Stimulated activated CD4-positive, alpha-beta T cell treated with anti-CD3 and anti-CD28 coated beads, Interleukin-2, amount 100 ng/mL, for 4 hours (primary cell): ENCODE data around the gene ACOT8.
"Not testable (repeated sequence)": the region's sequence is repeated elsewhere in the genome, so short reads cannot be mapped to it uniquely, and the experiment has no call there.

ENCODE experiments used
- DNase-seq: peaks from one replicate; pipeline ENCODE4 v3.0.0-alpha.2; 2020; ENCODE audit warnings: low read depth

Gene ACOT8

DNA sequence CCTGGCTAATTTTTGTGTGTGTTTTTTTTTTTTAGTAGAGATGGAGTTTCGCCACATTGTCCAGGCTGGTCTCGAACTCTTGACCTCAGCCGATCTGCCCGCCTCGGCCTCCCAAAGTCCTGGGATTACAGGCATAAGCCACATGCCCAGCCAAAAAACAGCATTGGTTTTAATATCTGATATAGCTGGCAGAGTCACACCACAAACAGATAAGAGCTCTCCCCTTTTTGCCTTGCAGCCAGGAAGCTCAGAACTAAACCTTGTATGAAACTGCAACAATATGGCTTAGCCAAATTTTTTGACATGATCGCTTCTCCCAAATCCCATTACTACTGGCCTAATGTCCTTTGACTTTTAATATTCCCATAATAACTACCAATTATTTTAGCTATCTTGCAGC lies 4.9 kb downstream of the ACOT8 start:
- no peak for DNase-seq

- no peak for DNase-seq
Observed at GRCh38 chr20:45851501-45851900, 5.7 kb downstream of the ACOT8 start.

- DNase-seq, result no peak
Observed at GRCh38 chr20:45850926-45851325, 6.3 kb downstream of the ACOT8 start.

GRCh38 chr20:45850238-45850637 lies 7.0 kb downstream of the ACOT8 start:
- DNase-seq, result no peak

- DNase-seq, result no peak
Observed at GRCh38 chr20:45848969-45849582, 8.1 kb downstream of the ACOT8 start.

DNA sequence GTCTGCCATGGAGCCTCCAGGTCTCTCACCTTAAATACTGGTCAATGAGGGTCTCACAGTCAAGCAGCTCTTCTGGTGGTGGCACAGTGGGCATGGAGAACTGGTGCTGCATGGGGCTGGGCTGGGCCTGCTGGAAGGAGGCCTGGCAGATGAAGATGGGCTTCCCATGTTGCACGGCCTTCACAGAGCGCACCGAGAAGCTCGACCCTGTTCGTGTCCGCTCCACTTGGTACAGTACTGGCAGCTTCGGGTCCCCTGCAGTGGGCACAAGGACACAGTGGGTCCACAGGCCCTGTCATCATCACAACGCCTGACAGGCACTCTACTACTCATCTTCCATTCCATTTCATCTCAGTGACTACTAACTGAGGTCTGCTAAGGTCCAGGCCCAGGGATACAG lies 8.8 kb downstream of the ACOT8 start:
- DNase-seq, result no peak

DNA sequence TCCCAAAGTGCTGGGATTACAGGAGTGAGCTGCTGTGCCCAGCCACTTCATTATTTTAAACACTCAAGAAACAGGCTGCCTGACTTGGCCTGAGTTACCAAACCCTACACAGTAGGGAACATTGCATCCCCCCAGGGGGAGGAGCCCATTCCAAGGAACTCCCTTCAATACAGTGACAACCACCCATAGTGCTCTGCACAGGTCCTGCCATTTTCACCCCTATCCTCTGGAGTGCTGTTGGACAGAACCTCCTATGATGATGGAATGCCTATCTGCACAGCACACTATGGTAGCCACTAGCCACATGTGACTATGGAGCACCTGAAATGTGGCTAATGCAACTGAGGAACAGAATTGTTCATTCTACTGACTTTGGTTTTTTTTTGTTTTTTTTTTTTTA lies 11.7 kb downstream of the ACOT8 start:
- no peak for DNase-seq

GRCh38 chr20:45843506-45843905 lies 13.7 kb downstream of the ACOT8 start:
- DNase-seq, result no peak

DNA sequence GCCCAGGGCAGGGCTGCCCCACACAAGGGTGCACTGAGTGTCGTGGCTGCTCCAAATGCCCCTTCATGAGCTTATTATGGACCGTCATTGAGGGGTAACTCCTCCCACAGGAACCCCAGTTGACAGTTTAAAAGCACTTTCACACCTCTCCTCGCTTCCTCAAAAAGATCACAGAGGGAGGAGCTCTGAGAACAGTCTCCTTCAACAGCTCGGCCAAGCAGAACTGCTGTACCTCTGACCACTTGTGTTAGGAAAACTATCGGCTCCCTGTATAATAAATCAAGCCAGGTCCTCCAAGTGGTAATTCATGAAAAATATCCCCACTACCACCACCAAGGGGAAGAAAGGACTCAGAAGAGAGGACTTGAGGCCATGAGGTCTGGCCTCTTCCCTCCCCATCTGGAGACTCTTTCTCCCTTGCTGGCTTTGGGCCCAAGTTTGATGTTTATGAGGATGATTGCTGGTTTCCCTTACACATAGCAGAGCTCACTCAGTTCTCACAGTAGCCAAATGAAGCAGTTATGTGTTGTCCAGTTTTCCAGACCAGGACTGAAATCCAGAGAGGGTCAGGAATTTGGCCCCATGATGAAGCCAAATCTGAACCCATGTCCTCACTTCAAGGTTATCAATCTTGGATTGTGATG lies 14.9 kb downstream of the ACOT8 start:
- no peak for DNase-seq

GRCh38 chr20:45841407-45842129 lies 15.6 kb downstream of the ACOT8 start:
- no peak for DNase-seq

DNA sequence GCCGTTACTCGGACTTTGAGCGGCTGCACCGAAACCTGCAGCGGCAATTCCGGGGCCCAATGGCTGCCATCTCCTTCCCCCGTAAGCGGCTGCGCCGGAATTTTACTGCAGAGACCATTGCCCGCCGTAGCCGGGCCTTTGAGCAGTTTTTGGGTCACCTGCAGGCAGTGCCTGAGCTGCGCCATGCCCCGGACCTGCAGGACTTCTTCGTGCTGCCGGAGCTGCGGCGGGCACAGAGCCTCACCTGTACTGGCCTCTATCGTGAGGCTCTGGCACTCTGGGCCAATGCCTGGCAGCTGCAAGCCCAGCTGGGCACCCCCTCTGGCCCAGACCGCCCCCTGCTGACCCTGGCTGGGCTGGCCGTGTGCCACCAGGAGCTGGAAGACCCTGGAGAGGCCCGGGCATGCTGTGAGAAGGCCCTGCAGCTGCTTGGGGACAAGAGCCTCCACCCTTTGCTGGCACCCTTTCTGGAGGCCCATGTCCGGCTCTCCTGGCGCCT lies 16.4 kb downstream of the ACOT8 start:
- DNase-seq, result no peak

DNA sequence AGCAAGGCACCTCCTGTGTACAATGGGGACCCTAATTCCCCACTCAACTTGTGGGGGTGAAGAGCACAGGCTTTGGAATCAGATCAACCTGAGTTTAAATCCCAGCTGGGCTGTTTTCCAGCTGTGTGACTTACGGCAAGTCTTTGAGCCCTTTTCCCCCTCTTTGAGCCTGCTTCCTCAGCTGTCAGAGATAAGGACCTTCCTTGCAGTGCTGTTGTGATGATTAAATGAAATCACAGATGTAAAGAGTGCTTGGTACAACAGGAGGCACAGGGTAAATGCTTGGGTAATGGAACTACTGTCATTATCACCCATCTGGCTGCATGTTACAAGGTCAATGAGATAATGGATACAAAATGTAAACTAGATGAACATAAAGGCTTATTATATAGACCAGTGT lies 20.4 kb downstream of the ACOT8 start:
- no peak for DNase-seq

DNA sequence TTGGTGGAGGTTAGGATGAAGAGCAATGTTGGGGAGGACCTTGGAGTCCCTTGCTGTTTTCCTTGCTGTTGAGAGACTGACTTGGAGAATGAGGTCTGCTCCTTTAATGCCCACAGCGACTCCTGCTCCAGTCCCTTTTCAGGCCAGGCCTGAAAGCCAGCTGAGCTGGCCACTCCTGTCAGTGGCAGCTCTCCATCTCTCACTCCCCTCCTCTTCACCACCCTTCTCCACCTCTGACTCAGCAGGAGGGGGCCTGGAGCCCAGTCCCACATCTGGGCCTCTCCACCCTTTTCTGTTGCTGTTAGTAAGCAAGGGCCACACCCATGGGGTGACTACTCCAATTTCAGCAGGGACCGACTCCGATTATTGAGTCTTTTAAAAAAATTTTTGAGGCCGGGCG lies 21.4 kb downstream of the ACOT8 start:
- no peak for DNase-seq

- DNase-seq, result no peak
Observed at GRCh38 chr20:45835329-45835765, 21.8 kb downstream of the ACOT8 start.

DNA sequence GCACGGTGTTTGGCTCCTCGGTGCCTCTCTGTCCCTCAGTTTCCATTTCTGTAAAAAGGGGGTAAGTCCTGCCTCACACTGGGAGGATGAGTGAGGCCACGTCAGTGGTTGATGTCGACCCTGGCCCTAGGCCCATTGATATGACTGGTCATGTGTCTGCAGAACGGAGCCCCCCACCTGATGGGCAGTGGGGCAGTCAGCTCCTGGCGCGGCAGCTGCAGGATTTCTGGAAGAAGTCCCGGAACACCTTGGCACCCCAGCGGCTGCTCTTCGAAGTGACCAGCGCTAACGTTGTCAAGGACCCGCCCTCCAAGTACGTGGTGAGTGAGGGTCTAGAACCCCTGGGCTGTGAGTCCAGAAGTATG lies 22.4 kb downstream of the ACOT8 start:
- no peak for DNase-seq

DNA sequence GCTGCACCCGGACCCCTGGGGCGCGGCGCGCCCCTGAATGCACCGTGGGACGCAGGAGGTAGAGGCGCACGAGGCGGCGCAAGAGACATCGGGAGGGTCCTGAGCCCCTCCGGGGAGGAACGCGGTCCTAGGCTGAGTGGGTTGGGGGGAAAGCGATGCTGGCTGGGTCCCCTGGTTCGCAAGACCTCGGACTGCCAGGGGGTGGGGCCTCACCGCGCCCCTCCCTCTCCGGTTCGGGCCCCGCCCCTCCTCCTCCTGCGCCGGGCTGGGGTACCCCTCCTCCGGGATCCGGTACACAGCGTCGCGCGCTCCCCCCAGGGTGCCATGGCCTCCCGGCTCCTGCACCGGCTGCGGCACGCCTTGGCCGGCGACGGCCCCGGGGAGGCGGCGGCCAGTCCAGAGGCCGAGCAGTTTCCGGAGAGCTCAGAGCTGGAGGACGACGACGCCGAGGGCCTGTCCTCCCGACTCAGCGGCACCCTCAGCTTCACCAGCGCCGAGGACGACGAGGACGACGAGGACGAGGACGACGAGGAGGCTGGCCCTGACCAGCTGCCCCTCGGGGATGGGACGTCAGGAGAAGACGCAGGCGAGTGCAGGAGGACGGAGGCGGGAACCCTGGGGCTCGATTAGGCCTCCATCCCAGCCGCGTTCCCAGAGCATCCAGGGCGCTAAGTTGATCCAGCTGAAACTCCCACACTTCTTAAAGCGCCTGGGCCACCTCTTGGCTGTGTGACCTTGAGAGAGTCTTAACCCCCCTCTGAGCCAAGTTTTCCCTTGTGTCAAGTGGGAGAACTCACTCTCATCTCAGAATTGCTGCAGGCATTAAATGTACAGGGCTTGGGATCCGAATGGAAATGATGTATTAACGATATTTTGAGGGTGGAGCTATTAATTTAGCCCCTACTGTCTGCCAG lies 23.1 kb downstream of the ACOT8 start:
- peak; percentile 24 for DNase-seq

DNA sequence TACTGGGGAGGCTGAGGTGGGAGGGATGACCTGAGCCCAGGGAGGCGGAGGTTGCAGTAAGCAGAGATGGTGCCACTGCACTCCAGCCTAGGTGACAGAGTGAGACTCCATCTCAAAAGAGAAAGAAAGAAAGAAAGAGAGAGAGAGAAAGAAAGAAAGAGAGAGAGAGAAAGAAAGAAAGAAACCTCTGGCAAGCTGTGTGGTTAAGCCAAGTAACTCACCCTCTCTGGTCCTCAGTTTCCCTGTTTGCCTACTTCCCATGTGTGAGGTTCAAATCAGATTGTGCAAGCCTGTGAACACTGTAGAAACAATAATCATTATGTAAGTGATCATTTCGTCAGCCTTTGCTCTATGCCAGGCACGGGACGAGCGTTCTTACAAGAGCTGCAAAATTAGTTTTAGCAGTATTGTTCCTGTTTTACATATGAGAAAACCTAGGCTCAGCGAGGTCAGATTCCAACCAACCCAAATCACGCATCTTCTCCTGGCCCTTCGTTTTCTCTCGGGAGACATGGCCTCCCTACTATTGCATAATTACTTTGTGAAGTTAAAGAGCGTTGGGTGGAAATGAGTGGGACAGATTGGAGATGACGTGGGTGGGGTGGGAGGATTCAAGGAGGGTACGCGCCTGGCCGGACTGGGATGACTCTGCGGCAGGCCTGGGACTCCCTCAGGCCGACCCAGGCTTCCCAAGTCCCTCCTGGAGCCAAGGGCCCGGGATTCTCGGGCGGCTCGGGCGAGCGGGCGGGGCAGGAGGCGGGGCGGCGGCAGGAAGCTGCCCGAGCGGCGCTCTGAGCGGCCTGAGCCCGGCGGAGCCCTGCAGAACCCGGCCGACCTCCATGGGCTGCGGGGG lies 23.9 kb downstream of the ACOT8 start, which contains the start of gene SNX21:
SNX21 (plus strand) TSS at position 770 of the 853 bp plus-strand sequence. CDS start 121 bp downstream, outside the sequence.
- DNase-seq, result no peak

DNA sequence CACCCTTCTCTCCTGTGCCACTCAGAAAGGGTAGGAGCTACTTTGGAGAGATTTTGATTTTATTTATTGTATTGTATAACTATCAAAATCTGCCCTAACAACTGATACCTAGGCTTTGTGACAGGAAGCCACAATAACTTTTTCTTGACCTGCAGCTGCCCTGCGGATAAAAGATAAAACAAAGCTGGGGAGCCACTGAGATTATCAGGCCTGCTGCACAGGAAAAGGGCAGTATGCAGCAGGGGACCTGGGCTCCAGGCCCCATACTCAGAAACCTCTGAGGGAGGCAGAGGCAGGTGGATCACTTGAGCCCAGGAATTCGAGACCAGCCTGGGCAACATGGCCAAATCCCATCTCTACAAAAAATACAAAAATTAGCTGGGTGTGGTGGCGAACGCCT lies 24.6 kb downstream of the ACOT8 start:
- DNase-seq, result no peak

DNA sequence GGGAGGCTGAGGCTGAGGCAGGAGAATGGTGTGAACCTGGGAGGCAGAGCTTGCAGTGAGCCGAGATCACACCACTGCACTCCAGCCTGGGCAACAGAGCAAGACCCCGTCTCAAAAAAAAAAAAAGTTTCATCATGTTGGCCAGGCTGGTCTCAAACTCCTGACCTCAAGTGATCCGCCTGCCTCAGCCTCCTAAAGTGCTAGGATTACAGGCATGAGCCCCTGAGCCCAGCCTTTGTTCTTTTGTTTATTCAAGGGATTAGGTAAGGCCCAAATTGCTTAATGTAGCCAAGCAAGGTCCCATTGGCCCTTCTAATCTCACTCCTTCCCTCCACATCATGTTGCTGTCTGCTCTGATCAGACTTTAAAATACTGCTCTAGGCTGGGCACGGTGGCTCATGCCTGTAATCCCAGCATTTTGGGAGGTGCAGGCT lies 27.5 kb downstream of the ACOT8 start:
- DNase-seq, result not testable (repeated sequence)

GRCh38 chr20:45828589-45828988 lies 28.6 kb downstream of the ACOT8 start:
- no peak for DNase-seq

DNA sequence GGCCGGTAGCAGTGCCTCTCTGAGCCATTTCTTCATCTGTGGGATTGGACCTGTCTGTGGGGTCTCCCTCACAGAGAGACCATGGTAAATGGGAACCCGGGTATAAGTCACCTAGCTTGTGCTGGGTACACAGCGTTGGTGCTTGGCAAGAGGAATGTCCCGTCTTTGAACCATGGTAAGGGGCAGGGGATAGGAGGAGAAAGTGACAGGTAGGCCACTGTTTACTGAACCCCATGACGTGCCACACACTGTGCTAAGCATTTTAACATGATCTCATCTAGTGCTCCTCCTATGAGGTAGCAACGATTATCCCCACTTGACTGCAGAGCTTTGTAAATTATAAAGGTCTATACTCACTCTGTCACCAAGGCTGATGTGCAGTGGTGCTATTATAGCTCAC lies 29.5 kb downstream of the ACOT8 start:
- no peak for DNase-seq
